ENCODE data around the gene PDCD5.
"Not testable (repeated sequence)": the region's sequence is repeated elsewhere in the genome, so short reads cannot be mapped to it uniquely, and the experiment has no call there.

Gene PDCD5

GRCh38 chr19:32580901-32581704 is at the start of gene PDCD5:
TSS of gene PDCD5 (plus strand) at chr19:32581190. CDS start at chr19:32581262, 72 bp downstream.
- peak; percentile 92 for DNase-seq (ENCODE audit: low read depth, low spot score)

- DNase-seq (ENCODE audit: low read depth, low spot score), result no peak
Observed at GRCh38 chr19:32532233-32532632, 48.8 kb upstream of the PDCD5 start.

GRCh38 chr19:32537580-32537979 is 43.4 kb upstream of the PDCD5 start:
- no peak for DNase-seq (ENCODE audit: low read depth, low spot score)

- DNase-seq (ENCODE audit: low read depth, low spot score), result no peak
Observed at GRCh38 chr19:32539240-32539916, 41.6 kb upstream of the PDCD5 start.

GRCh38 chr19:32540621-32541020 is 40.4 kb upstream of the PDCD5 start:
- no peak for DNase-seq (ENCODE audit: low read depth, low spot score)

- DNase-seq (ENCODE audit: low read depth, low spot score), result not testable (repeated sequence)
Observed at GRCh38 chr19:32541376-32541775, 39.6 kb upstream of the PDCD5 start.

GRCh38 chr19:32542477-32543108 is 38.4 kb upstream of the PDCD5 start:
- DNase-seq (ENCODE audit: low read depth, low spot score), result no peak

GRCh38 chr19:32543115-32543900 is 37.7 kb upstream of the PDCD5 start:
- no peak for DNase-seq (ENCODE audit: low read depth, low spot score)

GRCh38 chr19:32544917-32545316 is 36.1 kb upstream of the PDCD5 start:
- no peak for DNase-seq (ENCODE audit: low read depth, low spot score)

GRCh38 chr19:32550666-32551065 is 30.3 kb upstream of the PDCD5 start:
- no peak for DNase-seq (ENCODE audit: low read depth, low spot score)

GRCh38 chr19:32555786-32556185 is 25.2 kb upstream of the PDCD5 start:
- DNase-seq (ENCODE audit: low read depth, low spot score), result no peak

GRCh38 chr19:32558607-32559228 is 22.3 kb upstream of the PDCD5 start:
- DNase-seq (ENCODE audit: low read depth, low spot score), result no peak

GRCh38 chr19:32563761-32564160 is 17.2 kb upstream of the PDCD5 start:
- DNase-seq (ENCODE audit: low read depth, low spot score), result no peak

GRCh38 chr19:32566246-32566830 is 14.7 kb upstream of the PDCD5 start:
- DNase-seq (ENCODE audit: low read depth, low spot score), result no peak

GRCh38 chr19:32567486-32567885 is 13.5 kb upstream of the PDCD5 start:
- DNase-seq (ENCODE audit: low read depth, low spot score), result no peak

GRCh38 chr19:32570081-32570785 is 10.8 kb upstream of the PDCD5 start:
- no peak for DNase-seq (ENCODE audit: low read depth, low spot score)

- not testable (repeated sequence) for DNase-seq (ENCODE audit: low read depth, low spot score)
Observed at GRCh38 chr19:32571471-32572075, 9.4 kb upstream of the PDCD5 start.

- DNase-seq (ENCODE audit: low read depth, low spot score), result not testable (repeated sequence)
Observed at GRCh38 chr19:32572700-32573491, 8.1 kb upstream of the PDCD5 start.

- no peak for DNase-seq (ENCODE audit: low read depth, low spot score)
Observed at GRCh38 chr19:32573492-32573794, 7.5 kb upstream of the PDCD5 start.

Data from activated CD4-positive, CD25-positive, alpha-beta regulatory T cell treated with anti-CD3 and anti-CD28 coated beads, Interleukin-2, amount 50 U/mL, for 16 hours (primary cell).